ENCODE results near the gene AGT.
"Not testable (repeated sequence)": the region's sequence is repeated elsewhere in the genome, so short reads cannot be mapped to it uniquely, and the experiment has no call there.

Gene AGT

DNA sequence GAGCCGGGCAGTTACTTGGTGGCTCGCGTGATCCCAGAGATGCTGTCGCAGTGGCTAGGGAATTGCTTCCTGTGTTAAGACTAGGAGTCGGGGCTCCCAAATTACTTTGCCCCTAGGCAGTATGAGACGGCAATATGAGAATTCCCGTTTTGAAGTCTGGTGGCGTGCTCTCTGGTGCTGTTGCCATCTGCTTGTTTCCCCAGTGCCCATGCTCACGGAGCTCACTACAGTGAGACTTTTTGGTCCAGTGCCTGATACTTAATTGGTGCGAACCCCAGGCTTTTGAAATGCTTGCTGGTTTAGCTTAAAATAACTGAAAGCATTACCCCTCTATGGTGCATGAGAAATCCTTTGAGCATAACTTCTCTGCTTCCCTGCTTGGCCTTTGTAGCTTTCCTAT lies 22.3 kb downstream of the AGT start:
- DNase-seq (ENCODE audit: low read depth): no peak

DNA sequence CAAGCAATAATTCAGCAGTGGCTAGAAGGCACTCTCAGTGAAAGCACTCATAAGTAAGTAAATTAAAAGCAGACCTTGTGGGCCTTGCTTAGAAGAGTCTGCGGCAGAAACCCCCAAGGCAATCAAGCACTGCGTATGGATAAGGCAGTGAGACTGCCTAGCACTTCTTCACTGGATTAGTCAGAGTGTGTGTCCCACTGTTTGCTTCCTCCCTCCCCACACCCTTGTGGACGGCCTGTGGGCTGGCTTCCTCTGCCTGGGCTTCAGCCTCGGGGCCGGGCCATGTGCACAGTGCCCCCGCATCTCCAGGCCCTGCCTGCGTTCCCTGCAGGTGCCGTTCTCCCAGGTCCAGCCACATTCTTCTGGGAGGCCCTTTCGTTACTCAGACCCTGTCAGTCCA lies 23.8 kb downstream of the AGT start:
- DNase-seq (ENCODE audit: low read depth): no peak

DNA sequence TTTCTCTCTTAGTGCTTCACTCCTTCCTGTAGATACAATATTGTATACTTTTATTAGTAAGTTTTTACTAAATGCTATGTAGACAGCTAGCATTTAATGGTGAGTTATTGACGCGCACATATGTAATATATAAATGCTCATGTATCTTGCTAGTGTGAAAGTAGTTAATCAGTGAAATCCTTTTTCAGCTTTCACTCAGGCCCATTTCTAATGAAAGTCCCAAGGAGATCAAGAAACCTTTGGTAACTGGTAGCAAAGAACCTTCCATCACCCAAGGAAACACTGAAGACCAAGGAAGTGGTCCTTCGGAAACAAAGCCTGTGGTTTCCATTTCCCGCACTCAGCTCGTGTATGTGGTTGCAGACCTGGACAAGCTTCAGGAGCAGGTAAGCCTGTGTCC lies 27.2 kb downstream of the AGT start:
- DNase-seq (ENCODE audit: low read depth): no peak

DNA sequence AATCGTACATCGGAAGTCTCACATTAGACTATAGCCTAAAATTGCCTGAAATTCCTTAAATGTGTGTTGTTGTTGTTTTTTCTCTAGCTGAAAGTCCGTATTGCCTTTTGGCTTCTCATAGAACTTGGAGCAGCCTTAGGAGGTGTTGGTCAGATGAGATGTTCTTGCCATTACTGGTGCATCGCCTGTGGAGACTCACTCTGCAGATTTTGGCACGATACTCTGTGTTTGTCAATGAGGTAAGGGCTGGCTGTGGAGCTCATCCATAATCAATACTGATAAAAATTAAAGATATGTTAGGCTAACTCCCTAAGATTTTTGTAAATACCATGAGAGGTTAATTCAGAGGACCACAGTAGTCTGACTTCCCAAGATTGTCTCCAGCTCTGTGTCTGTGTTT lies 28.9 kb downstream of the AGT start:
- no peak for DNase-seq (ENCODE audit: low read depth)

DNA sequence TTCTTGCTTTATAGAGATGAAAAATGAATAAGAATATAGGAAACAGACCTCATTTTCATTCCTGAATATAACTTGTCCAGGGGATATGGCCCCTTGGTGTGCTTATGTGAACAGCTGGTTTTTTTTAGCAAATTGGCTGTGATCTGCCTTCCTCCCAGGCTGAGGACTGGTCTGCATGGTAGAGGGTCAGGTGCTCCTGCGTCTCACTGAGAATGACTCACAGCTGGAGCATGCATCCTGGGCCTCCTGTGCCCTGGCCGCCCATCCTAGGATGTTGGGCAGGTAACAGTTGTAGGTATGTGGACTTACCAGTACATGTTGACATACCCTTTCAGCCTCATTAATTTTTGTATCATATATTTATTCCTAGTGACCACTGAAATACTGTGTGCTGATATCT lies 29.8 kb downstream of the AGT start:
- no peak for DNase-seq (ENCODE audit: low read depth)

DNA sequence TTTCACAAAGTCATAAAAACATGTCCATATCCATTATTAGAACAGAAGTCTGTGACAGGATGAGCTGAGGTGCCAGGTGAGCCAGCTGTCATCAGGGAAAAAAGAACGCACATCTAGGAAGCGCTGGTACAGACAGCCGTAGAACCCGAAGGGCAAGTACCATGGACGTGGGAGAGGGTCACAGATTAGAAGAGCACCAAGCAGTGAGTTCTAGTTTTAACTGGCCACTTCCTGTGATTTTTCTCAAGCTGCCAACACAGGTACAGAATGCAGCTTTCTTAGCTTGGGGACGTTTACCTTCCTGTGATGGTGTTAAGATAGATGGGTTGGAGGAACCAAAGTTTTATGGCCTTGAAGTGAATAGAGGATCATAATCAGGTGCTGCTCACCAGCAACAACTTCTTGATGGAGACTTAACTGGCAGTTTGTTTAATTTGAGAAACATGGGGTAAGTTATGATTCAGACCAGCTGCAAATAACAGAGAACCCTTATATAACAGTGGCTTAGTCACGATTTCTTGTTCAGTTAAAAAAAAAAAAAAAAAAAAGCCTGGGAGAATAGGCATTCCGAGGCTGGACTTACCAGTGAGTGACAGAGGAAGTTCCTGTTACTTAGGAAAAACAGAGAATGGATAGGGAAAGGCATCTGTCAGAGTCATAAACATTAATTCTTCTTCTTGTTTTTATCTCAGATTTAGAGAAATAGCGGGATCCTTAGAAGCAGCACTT lies 30.9 kb downstream of the AGT start:
- DNase-seq (ENCODE audit: low read depth): no peak

DNA sequence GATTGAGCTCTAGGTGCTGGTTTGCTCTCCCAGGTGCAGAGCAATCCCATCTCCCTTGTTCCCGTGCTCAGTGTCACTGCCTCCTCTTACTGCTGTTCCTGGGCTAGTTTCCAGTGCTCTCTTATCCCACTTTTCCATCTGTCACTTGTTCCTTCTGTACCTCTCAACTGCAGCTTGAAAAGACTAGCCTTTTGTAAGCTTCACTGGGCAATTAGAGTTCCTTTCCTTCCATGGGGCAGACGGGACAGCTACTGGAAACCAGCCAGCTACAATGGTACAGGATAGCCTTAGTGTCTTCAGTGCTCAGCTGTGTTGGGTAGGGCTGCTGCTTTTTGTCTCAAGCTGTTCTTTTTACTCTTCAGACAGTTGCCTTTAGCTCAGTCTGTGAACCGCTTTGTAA lies 31.6 kb downstream of the AGT start:
- DNase-seq (ENCODE audit: low read depth): no peak

DNA sequence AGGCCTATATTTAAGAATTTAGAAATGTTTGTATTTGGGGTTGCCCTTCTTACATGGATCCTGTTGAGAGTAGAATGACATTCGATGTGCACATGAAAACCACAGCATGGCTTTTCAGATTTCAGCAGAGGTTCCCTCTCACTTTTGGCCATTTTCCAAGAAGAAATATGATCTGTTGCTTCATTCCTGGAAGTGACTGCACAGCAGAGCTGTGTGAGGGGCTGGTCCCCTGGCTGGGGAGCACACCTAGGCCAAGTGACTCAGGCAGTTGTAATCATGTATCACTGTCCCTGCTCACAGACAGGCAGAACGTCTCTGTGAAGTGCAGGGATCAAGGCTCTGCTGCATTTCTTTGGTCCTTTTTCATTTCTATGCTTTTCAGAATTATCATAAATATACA lies 32.3 kb downstream of the AGT start:
- DNase-seq (ENCODE audit: low read depth): no peak

DNA sequence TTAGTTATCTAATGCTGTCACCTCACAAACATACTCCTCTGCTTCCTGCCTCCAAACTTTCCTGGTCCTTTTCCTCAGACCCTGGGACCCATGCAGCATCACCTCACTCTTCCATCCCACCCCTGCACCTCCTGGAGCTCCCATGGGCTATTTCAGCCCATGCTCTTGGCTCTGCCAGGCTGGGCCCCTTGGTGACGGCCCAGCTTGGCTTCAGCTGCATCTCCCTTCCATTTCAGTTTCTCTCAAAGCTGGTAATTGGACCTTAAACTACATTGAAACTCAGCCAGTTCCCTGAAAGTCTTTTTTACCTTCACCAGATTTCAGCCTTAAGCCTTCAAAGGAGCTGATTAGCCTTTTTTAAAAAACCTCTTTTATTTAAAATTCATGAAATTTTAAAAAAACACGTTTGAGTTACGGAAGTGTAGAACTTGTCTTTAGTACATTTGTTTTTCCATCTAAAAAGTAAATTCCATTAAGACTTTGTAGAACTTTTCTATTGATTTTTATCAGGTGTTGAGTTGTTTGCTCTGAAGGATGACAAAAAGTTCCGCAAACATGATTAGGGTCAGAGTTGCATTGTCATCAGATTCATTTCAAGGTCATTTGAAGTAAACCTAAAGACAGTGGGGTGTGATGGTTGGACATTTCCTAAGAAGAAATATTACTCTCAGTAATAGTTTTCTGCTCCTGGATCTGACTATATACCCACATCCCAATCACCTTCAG lies 33.5 kb downstream of the AGT start:
- DNase-seq (ENCODE audit: low read depth): no peak

DNA sequence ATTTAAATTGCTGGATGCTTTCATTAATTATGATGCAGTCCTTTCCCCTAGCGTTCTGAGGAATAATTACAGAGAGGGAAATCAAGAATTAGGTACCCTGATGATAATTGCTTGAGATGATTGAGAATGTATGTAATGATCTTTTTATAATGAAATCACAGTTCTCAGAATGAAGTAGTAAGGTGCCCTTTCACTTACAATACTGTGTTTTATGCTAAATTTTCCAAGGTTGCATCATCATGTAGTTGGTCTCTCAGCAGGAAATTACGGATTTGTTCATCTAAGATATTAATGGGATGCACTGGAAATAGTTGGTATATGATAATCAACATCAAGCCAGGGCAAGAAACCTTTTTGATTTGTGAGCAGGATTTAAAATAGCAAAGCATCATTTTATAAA lies 34.1 kb downstream of the AGT start:
- DNase-seq (ENCODE audit: low read depth): no peak

DNA sequence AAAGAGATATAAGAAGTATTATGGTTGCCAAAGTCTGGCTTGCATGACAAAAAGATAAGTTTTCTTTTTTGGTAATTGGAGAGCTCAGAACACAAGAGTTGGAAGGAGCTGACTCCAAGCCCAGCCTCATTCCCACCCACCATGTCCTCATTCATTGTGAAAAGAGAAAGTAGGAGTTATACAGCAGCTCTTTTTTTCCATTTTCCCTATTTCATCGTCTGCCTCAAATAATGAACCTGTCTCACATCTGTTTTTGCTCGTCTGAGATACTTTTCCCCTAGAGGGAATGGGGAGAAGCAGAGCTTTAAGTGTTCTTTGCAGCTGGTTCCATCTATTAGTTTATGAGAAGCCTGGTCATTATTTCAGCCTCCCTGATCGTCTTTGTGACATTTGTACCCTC lies 34.7 kb downstream of the AGT start:
- DNase-seq (ENCODE audit: low read depth): no peak

DNA sequence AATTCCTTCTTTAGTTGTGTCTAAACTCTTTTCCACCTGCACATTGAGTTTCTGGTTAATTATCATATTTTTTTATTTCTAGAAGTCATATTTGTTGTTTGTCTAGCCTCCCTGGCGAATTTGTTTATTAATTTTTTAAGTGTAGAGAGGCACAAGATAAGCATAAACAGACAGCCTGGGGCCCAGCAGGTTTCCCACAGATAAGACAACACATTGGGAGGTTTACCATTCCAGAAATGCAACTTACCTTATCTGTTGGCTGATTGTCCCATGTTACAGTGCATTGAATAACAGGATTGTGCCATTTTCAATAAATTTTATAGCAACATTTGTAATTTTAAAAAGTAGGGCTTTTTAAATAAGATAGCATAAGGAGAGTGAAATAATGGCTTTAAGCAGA lies 36.7 kb downstream of the AGT start:
- DNase-seq (ENCODE audit: low read depth): no peak

DNA sequence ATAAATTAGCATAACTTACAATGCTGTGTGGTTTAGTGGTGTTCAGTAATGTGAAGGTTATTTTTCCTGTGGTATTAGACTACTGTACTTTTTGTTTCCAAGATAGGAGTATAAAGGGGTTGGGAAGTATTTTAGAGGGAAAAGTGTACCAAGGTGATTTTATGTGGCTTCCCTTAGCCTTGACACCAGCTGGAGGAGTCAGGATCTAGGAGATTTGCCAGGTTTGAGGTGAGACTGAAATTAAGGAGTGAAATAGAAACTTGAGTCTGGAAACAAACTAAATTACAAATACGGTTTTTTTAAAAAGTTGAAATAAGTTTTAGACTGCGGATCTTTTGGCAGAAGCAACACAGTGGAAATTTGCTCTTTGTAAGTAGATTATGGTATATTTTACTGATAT lies 39.3 kb downstream of the AGT start:
- no peak for DNase-seq (ENCODE audit: low read depth)

DNA sequence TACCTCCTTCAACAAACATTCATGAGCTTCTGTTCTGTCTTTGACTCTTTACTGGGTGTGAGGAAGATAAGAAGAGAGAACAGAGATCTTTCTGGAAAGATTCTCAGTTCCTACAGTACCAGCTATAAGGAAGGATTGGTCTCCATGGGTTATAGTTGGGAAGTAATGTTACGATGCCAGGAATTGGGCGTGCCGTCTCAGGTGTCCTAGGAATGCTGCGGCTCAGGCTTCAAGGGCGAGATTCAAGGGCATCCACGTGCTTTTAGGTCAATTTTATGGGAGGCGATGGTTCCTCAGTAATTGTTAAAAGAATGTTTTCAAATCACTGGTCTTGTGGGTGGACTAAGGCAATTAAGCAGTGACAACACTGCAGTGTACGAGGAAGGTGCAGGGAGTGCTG lies 44.4 kb downstream of the AGT start:
- no peak for DNase-seq (ENCODE audit: low read depth)

DNA sequence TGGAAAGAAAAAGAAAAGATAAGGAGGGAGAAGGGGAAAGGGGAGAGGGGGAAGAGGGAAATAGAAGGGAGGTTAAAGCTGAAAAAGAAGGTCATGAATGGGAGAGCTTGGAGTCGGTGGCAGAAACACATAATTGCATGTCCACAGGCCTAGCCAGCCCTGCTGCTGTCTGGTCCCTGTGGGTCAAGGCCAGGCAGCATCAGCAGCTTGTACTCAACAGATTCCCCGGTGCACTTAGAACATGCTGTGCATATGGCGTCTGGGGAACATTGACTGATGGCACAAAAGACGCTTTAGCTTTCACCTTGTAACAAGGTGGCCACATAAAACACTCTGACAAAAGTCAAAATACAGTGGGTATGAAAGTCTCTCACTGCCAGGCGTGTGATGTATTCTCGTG lies 45.7 kb downstream of the AGT start:
- no peak for DNase-seq (ENCODE audit: low read depth)

DNA sequence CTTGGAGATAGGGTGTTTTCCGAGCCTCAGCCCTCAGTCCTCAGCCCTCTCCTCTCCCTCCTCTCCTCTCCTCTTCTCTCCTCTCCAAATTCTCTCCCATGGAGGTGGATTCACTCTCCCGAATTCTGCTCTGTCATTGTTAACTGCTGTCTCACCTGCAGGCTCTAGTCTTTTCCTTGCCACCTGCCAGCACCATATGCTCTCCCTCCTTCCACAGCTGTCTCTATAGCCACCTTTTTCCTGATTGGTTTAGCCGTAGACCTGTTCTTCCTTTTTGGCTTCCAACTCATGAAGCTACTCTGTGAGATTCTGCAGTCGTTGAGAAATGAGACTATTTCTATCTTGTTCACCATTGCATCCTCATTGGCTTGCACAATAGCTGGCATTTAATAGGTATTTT lies 51.9 kb downstream of the AGT start:
- DNase-seq (ENCODE audit: low read depth): no peak

DNA sequence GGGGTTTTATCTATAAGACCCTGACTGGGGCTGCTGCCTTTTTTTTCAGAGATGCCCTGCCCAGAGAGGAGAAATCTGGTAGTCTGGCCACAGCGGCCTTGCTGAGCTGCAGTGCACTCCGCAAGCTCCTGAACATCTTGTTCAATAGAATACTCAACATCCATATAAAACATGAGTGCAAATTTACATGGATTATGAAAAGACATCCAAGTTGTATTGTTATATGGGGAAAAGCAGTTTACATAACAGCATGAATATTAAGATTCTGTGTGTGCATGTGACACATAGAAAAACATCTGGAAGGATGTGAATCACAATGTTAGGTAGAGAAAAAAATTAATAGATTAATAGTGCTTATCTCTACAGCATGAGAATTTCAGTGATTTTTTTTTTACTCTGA lies 55.2 kb downstream of the AGT start:
- DNase-seq (ENCODE audit: low read depth): no peak

DNA sequence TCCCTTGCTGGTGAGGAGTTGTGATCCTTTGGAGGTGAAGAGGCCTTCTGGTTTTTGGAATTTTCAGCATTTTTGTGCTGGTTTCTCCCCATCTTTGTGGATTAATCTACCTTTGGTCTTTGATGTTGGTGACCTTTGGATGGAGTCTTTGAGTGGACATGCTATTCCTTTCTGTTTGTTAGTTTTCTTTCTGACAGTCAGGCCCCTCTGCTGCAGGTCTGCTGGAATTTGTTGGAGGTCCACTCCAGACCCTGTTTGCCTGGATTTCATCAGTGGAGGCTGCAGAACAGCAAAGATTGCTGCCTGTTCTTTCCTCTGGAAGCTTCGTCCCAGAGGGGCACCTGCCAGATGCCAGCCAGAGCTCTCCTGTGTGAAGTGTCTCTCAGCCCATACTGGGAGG lies 55.8 kb downstream of the AGT start:
- DNase-seq (ENCODE audit: low read depth): not testable (repeated sequence)

DNA sequence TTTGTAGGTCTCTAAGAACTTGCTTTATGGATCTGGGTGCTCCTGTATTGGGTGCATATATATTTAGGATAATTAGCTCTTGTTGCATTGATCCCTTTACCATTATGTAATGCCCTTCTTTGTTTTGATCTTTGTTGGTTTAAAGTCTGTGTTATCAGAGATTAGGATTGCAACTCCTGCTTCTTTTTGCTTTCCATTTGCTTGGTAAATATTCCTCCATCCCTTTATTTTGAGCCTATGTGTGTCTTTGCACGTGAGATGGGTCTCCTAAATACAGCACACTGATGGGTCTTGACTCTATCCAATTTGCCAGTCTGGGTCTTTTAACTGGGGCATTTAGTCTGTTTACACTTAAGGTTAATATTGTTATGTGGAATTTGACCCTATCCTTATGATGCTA lies 57.2 kb downstream of the AGT start:
- DNase-seq (ENCODE audit: low read depth): not testable (repeated sequence)
